Measurements from ENCODE around the gene TTLL9.

- TF ChIP-seq ZKSCAN1 (IDR thresholded peaks at IDR 0.05; ENCODE audit: low read length) (no peak), POLR2A (IDR thresholded peaks at IDR 0.05; ENCODE audit: insufficient read depth in 1 of 2, low read depth in 2 of 2, low read length in 2 of 2) (no peak), EP300 (IDR thresholded peaks at IDR 0.05; ENCODE audit: low read depth in 2 of 2, low read length in 2 of 2) (no peak), EP300 (CRISPR knock-in tag; IDR thresholded peaks at IDR 0.05; ENCODE audit: borderline replicate concordance) (no peak), PLRG1 (conservative IDR thresholded peaks at IDR 0.05) (no peak), ARID2 (CRISPR knock-in tag; IDR thresholded peaks at IDR 0.05; ENCODE audit: borderline replicate concordance) (no peak), CEBPG (CRISPR knock-in tag; IDR thresholded peaks at IDR 0.05) (no peak), CTCF (CRISPR knock-in tag; IDR thresholded peaks at IDR 0.05) (no peak), TOPORS (CRISPR knock-in tag; IDR thresholded peaks at IDR 0.05) (no peak), NCOR1 (IDR thresholded peaks at IDR 0.05; ENCODE audit: borderline replicate concordance, low read length) (no peak)
These were observed 43.7 kb downstream of the TTLL9 start for GRCh38 chr20:31914170-31914569.

Measured in HepG2 (cell line).